Loucy (cell line): ENCODE data around the gene MCF2L2.

Experiments
- CTCF ChIP-seq: fragments of 200-600 bp; sonication (generic); conservative IDR thresholded peaks from 2 replicates; pipeline ENCODE4 v1.5.1; 2014; ENCODE audit warnings: mild to moderate bottlenecking, antibody characterized with exemption, low read length
- EZH2phosphoT487 ChIP-seq: fragments of 200-600 bp; IDR thresholded peaks from 2 replicates; pipeline ENCODE4 v1.6.1; 2018; ENCODE audit warnings: antibody characterized with exemption, mild to moderate bottlenecking, moderate library complexity, borderline replicate concordance

DNA sequence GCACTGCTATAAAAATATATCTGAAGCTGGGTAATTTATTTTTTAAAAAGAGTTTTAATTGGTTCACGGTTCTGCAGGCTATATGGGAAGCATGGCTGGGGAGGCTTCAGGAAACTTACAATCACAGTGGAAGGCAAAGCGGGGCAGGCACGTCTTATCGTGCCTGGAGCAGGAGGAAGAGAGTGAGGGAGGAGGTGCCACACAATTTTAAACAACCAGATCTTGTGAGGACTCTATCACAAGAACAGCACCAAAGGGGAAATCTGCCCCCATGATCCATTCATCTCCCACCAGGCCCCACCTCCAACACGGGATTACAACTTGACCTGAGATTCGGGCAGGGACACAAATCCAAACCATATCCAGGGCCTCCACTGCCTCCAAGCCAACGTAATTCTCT, 75.0 kb downstream of the MCF2L2 start:
- TF ChIP-seq CTCF: no peak
- TF ChIP-seq EZH2phosphoT487: no peak
